ENCODE measurements around the gene SVIL. TPM values are rescaled to one million over a fixed set of nuclear protein-coding genes. Genes with fewer than 3 reads are reported as not detected.

Gene SVIL
- total and polyA plus RNA-seq, 10 donors: 1.4 to 65.3 (median 20.4) TPM

DNA sequence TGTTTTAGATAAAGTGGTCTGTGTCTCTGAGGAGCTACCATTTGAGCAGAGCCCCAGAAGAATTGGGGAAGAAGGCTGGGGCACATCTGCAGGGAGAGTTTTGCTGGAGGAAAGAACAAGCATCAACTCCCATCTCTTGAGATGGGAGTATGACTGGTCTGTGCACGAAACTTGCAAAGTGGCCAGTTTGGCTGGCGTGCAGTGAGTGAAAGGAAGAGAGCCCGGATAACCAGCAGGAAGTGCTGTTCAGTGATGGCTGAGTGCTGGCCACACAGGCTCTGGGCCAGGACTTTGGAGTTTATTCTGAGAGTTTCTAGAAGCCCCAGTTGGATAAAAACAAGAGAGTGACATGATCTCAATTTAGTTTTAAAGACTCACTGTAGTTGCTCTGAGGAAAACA is 34.4 kb upstream of the SVIL start:
- intact Hi-C loops (cut with DNase I; ENCODE audit: low total_unique reads): no loop called here
- 43 to 81% (median 65%) methylated on average over 3 of the region's 3 CpGs for WGBS, 5 donors
- Histone ChIP-seq H3K4me1 (peaks cover 0 to 5% (median 0%) of the 10 kb centered on the region in 6 donors), H3K9me3 (peaks cover 0 to 9% (median 0%) of the 10 kb centered on the region in 8 donors), H3K27ac (no peak overlapping the region), H3K4me3 (no peak overlapping the region), H3K27me3 (replicated peaks in 1 of 7) (no peaks in the 10 kb centered on the region), H3K36me3 (no peaks in the 10 kb centered on the region)
- no peak for DNase-seq
- TF ChIP-seq, protein P1, sequence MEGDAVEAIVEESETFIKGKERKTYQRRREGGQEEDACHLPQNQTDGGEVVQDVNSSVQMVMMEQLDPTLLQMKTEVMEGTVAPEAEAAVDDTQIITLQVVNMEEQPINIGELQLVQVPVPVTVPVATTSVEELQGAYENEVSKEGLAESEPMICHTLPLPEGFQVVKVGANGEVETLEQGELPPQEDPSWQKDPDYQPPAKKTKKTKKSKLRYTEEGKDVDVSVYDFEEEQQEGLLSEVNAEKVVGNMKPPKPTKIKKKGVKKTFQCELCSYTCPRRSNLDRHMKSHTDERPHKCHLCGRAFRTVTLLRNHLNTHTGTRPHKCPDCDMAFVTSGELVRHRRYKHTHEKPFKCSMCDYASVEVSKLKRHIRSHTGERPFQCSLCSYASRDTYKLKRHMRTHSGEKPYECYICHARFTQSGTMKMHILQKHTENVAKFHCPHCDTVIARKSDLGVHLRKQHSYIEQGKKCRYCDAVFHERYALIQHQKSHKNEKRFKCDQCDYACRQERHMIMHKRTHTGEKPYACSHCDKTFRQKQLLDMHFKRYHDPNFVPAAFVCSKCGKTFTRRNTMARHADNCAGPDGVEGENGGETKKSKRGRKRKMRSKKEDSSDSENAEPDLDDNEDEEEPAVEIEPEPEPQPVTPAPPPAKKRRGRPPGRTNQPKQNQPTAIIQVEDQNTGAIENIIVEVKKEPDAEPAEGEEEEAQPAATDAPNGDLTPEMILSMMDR (IDR thresholded peaks at IDR 0.05 in 8 of 11, conservative IDR thresholded peaks at IDR 0.05 in 3 of 11): no peak
- no peak for TF ChIP-seq POLR2A (IDR thresholded peaks at IDR 0.05)
- TF ChIP-seq POLR2AphosphoS5 (IDR thresholded peaks at IDR 0.05): no peak

DNA sequence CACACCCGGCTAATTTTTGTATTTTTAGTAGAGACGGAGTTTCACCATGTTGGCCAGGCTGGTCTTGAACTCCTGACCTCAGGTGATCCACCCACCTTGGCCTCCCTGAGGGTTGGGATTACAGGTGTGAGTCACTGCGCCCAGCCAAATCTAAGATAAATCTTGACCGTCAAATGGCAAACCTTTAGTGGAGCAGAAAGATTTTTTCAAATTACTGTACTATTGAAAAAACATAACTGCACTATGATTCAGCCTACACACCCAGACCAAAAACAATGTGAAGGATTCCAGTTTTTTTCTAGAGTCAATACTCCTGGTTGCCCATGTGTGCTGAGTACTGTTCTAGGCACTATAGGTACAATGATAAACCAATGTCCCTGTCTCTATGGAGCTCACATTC is 33.9 kb upstream of the SVIL start:
- Histone ChIP-seq H3K27ac (no peak overlapping the region), H3K27me3 (replicated peaks in 1 of 7) (no peaks in the 10 kb centered on the region), H3K4me3 (no peak overlapping the region), H3K9me3 (peaks cover 0 to 4% (median 0%) of the 10 kb centered on the region in 8 donors), H3K4me1 (peaks cover 0 to 5% (median 0%) of the 10 kb centered on the region in 6 donors), H3K36me3 (no peaks in the 10 kb centered on the region)
- intact Hi-C loops (cut with DNase I; ENCODE audit: low total_unique reads): no loop called here
- no peak for DNase-seq
- 88 to 100% (median 97%) methylated on average over 4 of the region's 4 CpGs for WGBS, 5 donors
- TF ChIP-seq POLR2A (IDR thresholded peaks at IDR 0.05) (no peak), POLR2AphosphoS5 (IDR thresholded peaks at IDR 0.05) (no peak)
- TF ChIP-seq, protein P1 (IDR thresholded peaks at IDR 0.05 in 8 of 11, conservative IDR thresholded peaks at IDR 0.05 in 3 of 11): no peak

DNA sequence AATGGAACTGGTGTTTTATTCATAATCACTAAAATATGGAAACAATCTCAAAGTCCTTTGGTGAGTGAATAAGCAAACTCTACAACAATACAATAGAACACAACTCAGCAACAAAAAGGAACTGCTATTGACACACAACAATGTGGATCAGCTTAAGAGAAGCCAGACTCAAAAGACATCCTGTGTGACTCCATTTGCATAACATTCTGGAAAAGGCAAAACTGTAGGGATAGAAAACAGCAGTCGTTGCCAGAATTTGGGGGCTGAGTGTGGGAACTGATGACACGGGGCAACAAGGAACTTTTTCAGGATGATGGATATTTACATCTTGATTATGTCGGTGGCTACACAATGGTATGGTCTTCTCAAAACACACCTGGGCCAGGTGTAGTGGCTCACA is 32.4 kb upstream of the SVIL start:
- Histone ChIP-seq H3K27me3 (replicated peaks in 1 of 7) (no peaks in the 10 kb centered on the region), H3K4me1 (peaks cover 0 to 5% (median 0%) of the 10 kb centered on the region in 6 donors), H3K9me3 (no peaks in the 10 kb centered on the region), H3K4me3 (no peak overlapping the region), H3K36me3 (no peaks in the 10 kb centered on the region), H3K27ac (no peak overlapping the region)
- intact Hi-C loops (cut with DNase I; ENCODE audit: low total_unique reads): no loop called here
- WGBS, 5 donors: 80 to 97% (median 91%) methylated on average over 3 of the region's 3 CpGs
- no peak for DNase-seq
- no peak for TF ChIP-seq POLR2A (IDR thresholded peaks at IDR 0.05)
- TF ChIP-seq, protein P1 (IDR thresholded peaks at IDR 0.05 in 8 of 11, conservative IDR thresholded peaks at IDR 0.05 in 3 of 11): no peak
- no peak for TF ChIP-seq POLR2AphosphoS5 (IDR thresholded peaks at IDR 0.05)

DNA sequence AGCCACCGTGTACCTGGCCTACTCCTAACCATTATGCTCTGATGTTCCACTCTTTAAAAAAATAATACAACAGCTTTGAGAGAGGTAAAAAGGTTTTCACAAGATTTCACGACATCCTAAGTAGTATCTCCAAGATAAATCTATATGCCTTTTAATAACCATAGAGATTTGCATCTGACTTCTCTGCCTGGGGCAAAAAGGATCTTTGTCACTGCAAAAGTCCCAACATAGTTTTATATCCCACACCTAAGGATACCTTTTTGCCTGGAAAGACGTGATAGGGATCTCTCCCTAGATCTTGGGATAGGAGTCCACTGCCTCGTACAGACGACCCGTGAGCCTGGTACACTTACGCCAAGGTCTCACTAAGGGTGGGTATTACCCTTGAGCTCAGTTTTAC is 31.4 kb upstream of the SVIL start:
- TF ChIP-seq POLR2A (IDR thresholded peaks at IDR 0.05) (no peak), POLR2AphosphoS5 (IDR thresholded peaks at IDR 0.05) (no peak)
- TF ChIP-seq, protein P1 (IDR thresholded peaks at IDR 0.05 in 8 of 11, conservative IDR thresholded peaks at IDR 0.05 in 3 of 11): no peak
- no peaks in the 10 kb centered on the region for H3K9me3 ChIP-seq
- no peak for DNase-seq
- 87 to 97% (median 93%) methylated on average over 7 of the region's 7 CpGs for WGBS, 5 donors
- H3K36me3 ChIP-seq: no peaks in the 10 kb centered on the region
- no peak overlapping the region for H3K4me3 ChIP-seq
- no peaks in the 10 kb centered on the region for H3K27me3 ChIP-seq (replicated peaks in 1 of 7)
- intact Hi-C loops (cut with DNase I; ENCODE audit: low total_unique reads): no loop called here
- peaks cover 0 to 6% (median 0%) of the 10 kb centered on the region in 6 donors for H3K4me1 ChIP-seq
- H3K27ac ChIP-seq: no peak overlapping the region

Measured in spleen (tissue), 11 donors.